MM.1S (cell line): Measurements from ENCODE around the gene RPL35.

Source experiments
- DNase-seq: peaks from one replicate; pipeline ENCODE4 v3.0.0-alpha.2; 2015
- H2AFZ ChIP-seq: fragments of 300-600 bp; sonication (generic); 2 replicates; pipeline ENCODE4 v1.6.0; 2016; ENCODE audit warnings: antibody characterized with exemption, low read length
- H3F3A ChIP-seq: fragments of 300-600 bp; sonication (generic); 2 replicates; pipeline ENCODE4 v1.6.1; 2016; ENCODE audit warnings: mild to moderate bottlenecking, antibody characterized with exemption, low read length, moderate library complexity, mixed read lengths; ENCODE audit not compliant: insufficient read depth
- H3K27ac ChIP-seq: fragments of 300-600 bp; sonication (generic); 2 replicates; pipeline ENCODE4 v1.5.1; 2016; ENCODE audit warnings: mild to moderate bottlenecking, low read length
- H3K27me3 ChIP-seq: fragments of 300-600 bp; sonication (generic); replicated peaks from 2 replicates; pipeline ENCODE4 v1.6.0; 2016; ENCODE audit warnings: low read length; ENCODE audit not compliant: insufficient read depth
- H3K36me3 ChIP-seq: fragments of 300-600 bp; sonication (generic); replicated peaks from 2 replicates; pipeline ENCODE4 v1.6.1; 2016; ENCODE audit warnings: mild to moderate bottlenecking, low read length, mixed read lengths; ENCODE audit not compliant: insufficient read depth
- H3K4me1 ChIP-seq: fragments of 300-600 bp; sonication (generic); 2 replicates; pipeline ENCODE4 v1.6.1; 2016; ENCODE audit warnings: low read length, mixed read lengths
- H3K4me2 ChIP-seq: fragments of 300-600 bp; sonication (generic); 2 replicates; pipeline ENCODE4 v1.6.0; 2016; ENCODE audit warnings: low read depth, low read length
- H3K4me3 ChIP-seq: fragments of 300-600 bp; sonication (generic); 2 replicates; pipeline ENCODE4 v1.5.1; 2016; ENCODE audit warnings: low read length, mixed read lengths
- H3K79me2 ChIP-seq: fragments of 300-600 bp; sonication (generic); 2 replicates; pipeline ENCODE4 v1.6.1; 2016; ENCODE audit warnings: mixed run types, low read length, mixed read lengths
- H3K9ac ChIP-seq: fragments of 300-600 bp; sonication (generic); 2 replicates; pipeline ENCODE4 v1.6.1; 2016; ENCODE audit warnings: low read length, mixed read lengths
- H3K9me2 ChIP-seq: fragments of 300-600 bp; sonication (generic); replicated peaks from 2 replicates; pipeline ENCODE4 v1.6.1; 2016; ENCODE audit warnings: mild to moderate bottlenecking, low read length, mixed read lengths; ENCODE audit not compliant: insufficient read depth
- H3K9me3 ChIP-seq: fragments of 300-600 bp; sonication (generic); replicated peaks from 2 replicates; pipeline ENCODE4 v1.6.1; 2016; ENCODE audit warnings: mild to moderate bottlenecking, low read length, mixed read lengths; ENCODE audit not compliant: insufficient read depth
- H4K20me1 ChIP-seq: fragments of 300-600 bp; sonication (generic); 2 replicates; pipeline ENCODE4 v1.6.1; 2016; ENCODE audit warnings: mild to moderate bottlenecking, low read length, moderate library complexity, mixed read lengths; ENCODE audit not compliant: insufficient read depth
- EZH2 ChIP-seq: fragments of 300-600 bp; sonication (generic); optimal IDR thresholded peaks from 2 replicates; pipeline ENCODE3; 2017; ENCODE audit warnings: low read depth, mild to moderate bottlenecking, antibody characterized with exemption, low read length, mixed read lengths
- EZH2phosphoT487 ChIP-seq: fragments of 300-600 bp; sonication (generic); IDR thresholded peaks from 2 replicates; pipeline ENCODE4 v1.6.1; 2018; ENCODE audit warnings: antibody characterized with exemption, low read length
- TF ChIP-seq, protein P1 (sequence below): fragments of 300-600 bp; sonication (generic); IDR thresholded peaks from 2 replicates; pipeline ENCODE4 v1.5.1; 2016; ENCODE audit warnings: antibody characterized with exemption, low read length, mixed read lengths

RPL35 gene

DNA sequence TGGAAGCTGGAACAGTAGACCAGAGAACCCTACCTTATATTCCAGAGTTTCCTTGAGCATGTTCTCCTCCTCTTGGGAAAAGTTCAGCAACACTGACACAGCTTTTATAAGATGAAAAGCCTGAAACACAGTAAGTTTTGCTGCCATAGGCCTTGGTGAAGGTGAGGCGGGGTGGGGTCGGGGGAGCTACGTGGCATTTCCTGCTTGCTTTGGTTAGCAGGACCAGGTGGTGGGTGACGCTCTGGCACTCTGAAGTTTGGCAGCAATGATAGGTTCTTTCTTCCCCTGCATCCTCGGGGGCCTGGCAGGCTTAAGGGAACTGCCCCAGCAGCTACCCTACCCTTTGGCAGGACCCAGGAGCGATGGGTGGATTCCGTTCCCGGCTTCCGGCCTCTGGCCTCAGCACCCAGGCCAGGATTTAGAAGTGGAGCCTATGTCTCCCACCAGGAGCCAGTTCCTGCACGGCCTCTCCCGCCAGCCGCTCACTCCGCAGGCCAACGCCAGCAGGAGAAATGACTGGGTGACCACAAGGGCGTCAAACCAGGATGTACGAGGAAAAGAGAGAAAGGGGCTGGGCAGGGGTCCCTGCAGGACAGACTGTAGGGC lies 19.5 kb upstream of the RPL35 start:
- no peak overlapping the region for H3K4me2 ChIP-seq
- H3K9me3 ChIP-seq = no peaks in the 10 kb centered on the region
- no peak overlapping the region for H3K27ac ChIP-seq
- no peaks in the 10 kb centered on the region for H3K9me2 ChIP-seq
- H2AFZ ChIP-seq = no peak overlapping the region
- peaks cover 16% of the 10 kb centered on the region for H3K79me2 ChIP-seq
- H3K9ac ChIP-seq = no peak overlapping the region
- TF ChIP-seq EZH2phosphoT487 (no peak), EZH2 (no peak)
- TF ChIP-seq, protein P1, sequence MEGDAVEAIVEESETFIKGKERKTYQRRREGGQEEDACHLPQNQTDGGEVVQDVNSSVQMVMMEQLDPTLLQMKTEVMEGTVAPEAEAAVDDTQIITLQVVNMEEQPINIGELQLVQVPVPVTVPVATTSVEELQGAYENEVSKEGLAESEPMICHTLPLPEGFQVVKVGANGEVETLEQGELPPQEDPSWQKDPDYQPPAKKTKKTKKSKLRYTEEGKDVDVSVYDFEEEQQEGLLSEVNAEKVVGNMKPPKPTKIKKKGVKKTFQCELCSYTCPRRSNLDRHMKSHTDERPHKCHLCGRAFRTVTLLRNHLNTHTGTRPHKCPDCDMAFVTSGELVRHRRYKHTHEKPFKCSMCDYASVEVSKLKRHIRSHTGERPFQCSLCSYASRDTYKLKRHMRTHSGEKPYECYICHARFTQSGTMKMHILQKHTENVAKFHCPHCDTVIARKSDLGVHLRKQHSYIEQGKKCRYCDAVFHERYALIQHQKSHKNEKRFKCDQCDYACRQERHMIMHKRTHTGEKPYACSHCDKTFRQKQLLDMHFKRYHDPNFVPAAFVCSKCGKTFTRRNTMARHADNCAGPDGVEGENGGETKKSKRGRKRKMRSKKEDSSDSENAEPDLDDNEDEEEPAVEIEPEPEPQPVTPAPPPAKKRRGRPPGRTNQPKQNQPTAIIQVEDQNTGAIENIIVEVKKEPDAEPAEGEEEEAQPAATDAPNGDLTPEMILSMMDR = no peak
- H3K4me3 ChIP-seq = no peak overlapping the region
- H3F3A ChIP-seq = peaks cover 13% of the 10 kb centered on the region
- 0 out of 2 replicates have a peak, but pooled peaks cover 6% of the 10 kb centered on the region for H4K20me1 ChIP-seq
- DNase-seq = no peak
- no peaks in the 10 kb centered on the region for H3K4me1 ChIP-seq
- no peaks in the 10 kb centered on the region for H3K27me3 ChIP-seq
- H3K36me3 ChIP-seq = peaks cover 7% of the 10 kb centered on the region; the same call in 1 of the 2 replicates

DNA sequence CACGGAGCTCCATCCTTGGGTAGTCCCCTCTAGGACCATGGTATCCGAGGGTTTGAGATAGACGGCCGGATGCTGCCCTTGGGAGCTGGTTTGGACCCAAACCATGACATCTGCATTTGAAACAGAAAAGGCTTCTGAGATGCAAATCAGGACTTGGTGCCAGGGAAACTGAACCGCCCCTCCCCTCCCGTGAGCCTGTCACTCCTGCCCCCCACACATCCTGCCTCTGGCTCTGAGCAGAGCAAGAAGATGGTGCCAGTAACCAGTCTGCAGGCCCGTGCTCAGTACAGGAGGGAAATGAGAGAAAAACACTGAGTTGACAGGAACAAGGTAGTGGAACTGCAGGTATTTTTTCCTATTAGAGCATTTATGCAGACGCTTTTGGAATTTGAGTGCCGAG lies 18.7 kb upstream of the RPL35 start:
- Histone ChIP-seq H3K36me3 (peaks cover 7% of the 10 kb centered on the region; the same call in 1 of the 2 replicates), H3K4me2 (no peak overlapping the region), H3F3A (peaks cover 13% of the 10 kb centered on the region), H3K9me2 (no peaks in the 10 kb centered on the region), H3K27ac (no peak overlapping the region), H3K27me3 (no peaks in the 10 kb centered on the region), H3K79me2 (peaks cover 22% of the 10 kb centered on the region), H3K4me3 (no peak overlapping the region), H2AFZ (no peak overlapping the region), H3K9me3 (no peaks in the 10 kb centered on the region), H3K9ac (no peak overlapping the region), H3K4me1 (no peaks in the 10 kb centered on the region), H4K20me1 (0 out of 2 replicates have a peak, but pooled peaks cover 6% of the 10 kb centered on the region)
- DNase-seq = no peak
- TF ChIP-seq, protein P1 = no peak
- TF ChIP-seq EZH2phosphoT487 (no peak), EZH2 (no peak)

DNA sequence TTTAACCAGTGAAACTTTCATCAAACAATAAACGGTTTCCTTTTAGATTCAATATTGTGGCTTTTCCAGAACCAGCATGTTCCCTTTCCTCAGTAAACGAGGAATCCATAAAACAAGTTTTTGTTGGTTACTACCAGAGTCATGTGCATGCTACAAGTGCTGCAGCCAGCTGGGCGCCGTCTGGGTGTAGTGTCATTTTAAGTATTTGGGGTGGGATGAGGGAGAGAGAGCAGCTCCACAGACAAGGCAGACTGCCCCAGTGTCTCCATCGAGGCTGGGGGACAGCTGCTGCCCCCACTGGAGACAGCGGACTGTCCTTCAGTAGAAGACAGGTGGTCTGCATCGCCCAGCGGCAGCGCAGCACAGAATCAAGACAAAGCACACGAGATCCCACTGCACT lies 17.5 kb upstream of the RPL35 start:
- Histone ChIP-seq H3K79me2 (peaks cover 35% of the 10 kb centered on the region), H3K36me3 (peaks cover 14% of the 10 kb centered on the region; the same call in 1 of the 2 replicates), H3K9me3 (no peaks in the 10 kb centered on the region), H3K9ac (no peak overlapping the region), H3K4me3 (no peak overlapping the region), H3K9me2 (no peaks in the 10 kb centered on the region), H2AFZ (no peak overlapping the region), H3K27me3 (no peaks in the 10 kb centered on the region), H3K27ac (no peak overlapping the region), H3K4me2 (no peak overlapping the region), H3F3A (peaks cover 13% of the 10 kb centered on the region), H4K20me1 (peaks cover 16% of the 10 kb centered on the region; the same call in 1 of the 2 replicates), H3K4me1 (no peaks in the 10 kb centered on the region)
- no peak for DNase-seq
- no peak for TF ChIP-seq EZH2
- TF ChIP-seq, protein P1 = no peak
- no peak for TF ChIP-seq EZH2phosphoT487
